Skin epidermis (tissue), 12 donors: ENCODE results near the gene EGFL8.

ENCODE experiments used
- H3K27ac ChIP-seq, 21 experiments: fragments of 200-600 bp; sonication (generic) in 11 of 21; one replicate each; pipeline ENCODE4 v1.5.0; 2020; ENCODE audit warnings: mild to moderate bottlenecking in 3 of 21, inconsistent platforms in 2 of 21, moderate library complexity in 2 of 21
- H3K4me3 ChIP-seq, 7 experiments: fragments of 200-600 bp; sonication (generic) in 2 of 7; one replicate each; pipeline ENCODE4 v1.5.0; 2020; ENCODE audit warnings: inconsistent platforms in 2 of 7, mild to moderate bottlenecking in 2 of 7, moderate library complexity in 1 of 7

Gene EGFL8

GRCh38 chr6:32164295-32164694 lies at the start of gene EGFL8:
Gene EGFL8, plus strand, starts transcription at chr6:32164595. Its CDS starts 1,571 bp downstream, at chr6:32166166.
- peak within 1 kb of the TSS in 13 of 21 experiments; percentile 4 to 73 (median 43) for H3K27ac ChIP-seq
- no peak within 1 kb of the TSS for H3K4me3 ChIP-seq

GRCh38 chr6:32114796-32115195 lies 49.6 kb upstream of the EGFL8 start:
- H3K4me3 ChIP-seq: no peak overlapping the region
- H3K27ac ChIP-seq: peak overlapping the region in 10 of 21 experiments; percentile 4 to 87 (median 43)

- Histone ChIP-seq H3K4me3 (no peak overlapping the region), H3K27ac (peak overlapping the region in 6 of 21 experiments; percentile 4 to 87 (median 36))
Measured at GRCh38 chr6:32115623-32116022, 48.8 kb upstream of the EGFL8 start.

- no peak overlapping the region for H3K4me3 ChIP-seq
- H3K27ac ChIP-seq: peak overlapping the region in 1 of 21 experiments; percentile 35
Measured at GRCh38 chr6:32116674-32117073, 47.7 kb upstream of the EGFL8 start.

- H3K27ac ChIP-seq: peak overlapping the region in 3 of 21 experiments; percentile 7 to 35 (median 25)
- no peak overlapping the region for H3K4me3 ChIP-seq
Measured at GRCh38 chr6:32117461-32117860, 46.9 kb upstream of the EGFL8 start.

- Histone ChIP-seq H3K4me3 (no peak overlapping the region), H3K27ac (peak overlapping the region in 10 of 21 experiments; percentile 3 to 58 (median 34))
Measured at GRCh38 chr6:32118782-32119628, 45.4 kb upstream of the EGFL8 start.

- H3K27ac ChIP-seq: no peak overlapping the region
- no peak overlapping the region for H3K4me3 ChIP-seq
Measured at GRCh38 chr6:32120573-32121059, 43.8 kb upstream of the EGFL8 start.

- no peak overlapping the region for H3K27ac ChIP-seq
- no peak overlapping the region for H3K4me3 ChIP-seq
Measured at GRCh38 chr6:32123681-32124080, 40.7 kb upstream of the EGFL8 start.

- Histone ChIP-seq H3K27ac (peak overlapping the region in 11 of 21 experiments; percentile 84 to 96 (median 91)), H3K4me3 (peak overlapping the region; percentile 55 to 96 (median 82))
Measured at GRCh38 chr6:32126880-32127279, 37.5 kb upstream of the EGFL8 start.

- H3K4me3 ChIP-seq: peak overlapping the region; percentile 55 to 96 (median 82)
- H3K27ac ChIP-seq: peak overlapping the region; percentile 35 to 96 (median 91)
Measured at GRCh38 chr6:32127409-32127716, 37.0 kb upstream of the EGFL8 start.

- peak within 1 kb of the TSS; percentile 64 to 96 (median 82) for H3K4me3 ChIP-seq
- H3K27ac ChIP-seq: peak within 1 kb of the TSS; percentile 35 to 96 (median 91)
Measured at GRCh38 chr6:32127717-32128592, 36.4 kb upstream of the EGFL8 start, which contains the start of gene ATF6B. Gene ATF6B, minus strand, starts transcription at chr6:32128246. Its CDS starts 39 bp downstream, at chr6:32128207.

GRCh38 chr6:32128751-32129296 lies 35.6 kb upstream of the EGFL8 start:
- peak overlapping the region in 19 of 21 experiments; percentile 37 to 96 (median 88) for H3K27ac ChIP-seq
- H3K4me3 ChIP-seq: peak overlapping the region in 6 of 7 experiments; percentile 45 to 96 (median 64)

GRCh38 chr6:32129297-32130088 lies 34.9 kb upstream of the EGFL8 start:
- Histone ChIP-seq H3K4me3 (peak overlapping the region; percentile 43 to 82 (median 62)), H3K27ac (peak overlapping the region in 20 of 21 experiments; percentile 72 to 96 (median 88))

- Histone ChIP-seq H3K27ac (peak overlapping the region in 13 of 21 experiments; percentile 12 to 91 (median 35)), H3K4me3 (no peak overlapping the region)
Measured at GRCh38 chr6:32131439-32131948, 32.9 kb upstream of the EGFL8 start.

GRCh38 chr6:32132110-32132509 lies 32.3 kb upstream of the EGFL8 start:
- H3K27ac ChIP-seq: peak overlapping the region in 13 of 21 experiments; percentile 6 to 75 (median 59)
- no peak overlapping the region for H3K4me3 ChIP-seq

GRCh38 chr6:32133786-32134185 lies 30.6 kb upstream of the EGFL8 start:
- Histone ChIP-seq H3K27ac (no peak overlapping the region), H3K4me3 (no peak overlapping the region)

- Histone ChIP-seq H3K4me3 (no peak overlapping the region), H3K27ac (no peak overlapping the region)
Measured at GRCh38 chr6:32137454-32137853, 26.9 kb upstream of the EGFL8 start.

- no peak overlapping the region for H3K4me3 ChIP-seq
- H3K27ac ChIP-seq: peak overlapping the region in 1 of 21 experiments; percentile 5
Measured at GRCh38 chr6:32139590-32139989, 24.8 kb upstream of the EGFL8 start.
